ENCODE measurements around the gene OR10T2.
"Not testable (repeated sequence)": the region's sequence is repeated elsewhere in the genome, so short reads cannot be mapped to it uniquely, and the experiment has no call there.

The OR10T2 gene

DNA sequence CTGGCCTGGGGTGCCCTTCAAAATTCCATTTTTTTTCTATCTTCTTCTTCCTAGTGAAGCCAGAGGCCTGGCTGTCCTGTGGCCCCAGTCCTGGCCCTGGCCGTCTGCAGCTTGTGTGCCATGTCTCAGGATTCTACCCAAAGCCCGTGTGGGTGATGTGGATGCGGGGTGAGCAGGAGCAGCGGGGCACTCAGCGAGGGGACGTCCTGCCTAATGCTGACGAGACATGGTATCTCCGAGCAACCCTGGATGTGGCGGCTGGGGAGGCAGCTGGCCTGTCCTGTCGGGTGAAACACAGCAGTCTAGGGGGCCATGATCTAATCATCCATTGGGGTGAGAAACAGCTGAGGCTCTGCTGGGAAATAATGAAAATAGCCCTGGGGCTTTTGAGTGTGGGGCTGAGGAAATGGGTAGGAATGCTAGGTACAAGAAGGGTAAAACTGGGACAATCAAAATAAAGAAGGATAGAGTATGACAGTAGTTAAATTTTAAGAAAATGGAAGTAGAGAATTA is 43.4 kb downstream of the OR10T2 start:
- DNase-seq: no peak

DNA sequence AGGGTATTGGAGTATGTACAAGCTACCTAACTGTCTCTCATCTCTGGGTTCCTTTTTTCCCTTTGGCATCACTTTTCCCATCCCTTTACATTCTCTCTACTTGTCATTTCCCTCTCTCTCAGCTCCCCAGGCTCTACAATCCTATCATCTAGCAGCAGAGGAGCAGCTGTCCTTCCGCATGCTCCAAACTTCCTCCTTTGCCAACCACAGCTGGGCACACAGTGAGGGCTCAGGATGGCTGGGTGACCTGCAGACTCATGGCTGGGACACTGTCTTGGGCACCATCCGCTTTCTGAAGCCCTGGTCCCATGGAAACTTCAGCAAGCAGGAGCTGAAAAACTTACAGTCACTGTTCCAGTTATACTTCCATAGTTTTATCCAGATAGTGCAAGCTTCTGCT is 45.0 kb downstream of the OR10T2 start:
- no peak for DNase-seq

DNA sequence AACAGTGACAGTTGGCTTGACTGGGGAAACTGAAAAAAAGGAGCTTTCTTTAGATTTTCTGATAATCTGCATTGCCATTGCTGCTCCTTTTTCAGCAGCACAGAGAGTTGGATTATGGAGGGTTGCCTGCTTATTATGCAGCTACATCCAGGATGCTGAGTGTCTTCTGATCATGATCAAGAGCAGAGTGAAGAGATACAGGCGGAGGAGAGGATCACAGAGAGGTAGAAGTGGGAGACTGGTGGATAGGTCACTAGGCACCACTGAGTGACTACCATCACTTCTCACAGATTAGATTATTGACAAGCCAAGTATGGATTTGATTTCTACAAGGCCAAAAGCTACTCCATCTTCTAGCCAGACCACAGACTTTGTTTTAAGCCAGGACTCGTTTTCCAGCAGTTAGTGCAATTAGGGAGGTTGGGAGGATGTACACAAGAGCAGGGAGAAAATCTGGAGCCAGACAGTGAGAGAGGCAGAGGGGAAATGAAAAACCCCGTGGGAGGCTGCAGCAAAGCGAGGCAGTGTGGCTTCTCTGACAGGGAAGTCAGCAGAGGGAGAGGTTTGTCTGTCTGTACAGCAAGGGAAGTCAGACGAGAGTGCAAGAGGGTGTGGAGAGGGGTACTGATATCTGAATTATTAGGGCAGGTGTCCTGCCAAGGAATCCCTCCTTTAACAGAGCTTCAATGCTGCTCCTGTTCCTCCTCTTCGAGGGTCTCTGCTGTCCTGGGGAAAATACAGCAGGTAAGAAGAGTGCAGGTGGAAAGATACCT is 45.8 kb downstream of the OR10T2 start, which contains the start of gene CD1E:
CD1E (plus strand) TSS at position 592 of the 773 bp plus-strand sequence; CDS start at position 687, 95 bp downstream.
- DNase-seq: no peak

DNA sequence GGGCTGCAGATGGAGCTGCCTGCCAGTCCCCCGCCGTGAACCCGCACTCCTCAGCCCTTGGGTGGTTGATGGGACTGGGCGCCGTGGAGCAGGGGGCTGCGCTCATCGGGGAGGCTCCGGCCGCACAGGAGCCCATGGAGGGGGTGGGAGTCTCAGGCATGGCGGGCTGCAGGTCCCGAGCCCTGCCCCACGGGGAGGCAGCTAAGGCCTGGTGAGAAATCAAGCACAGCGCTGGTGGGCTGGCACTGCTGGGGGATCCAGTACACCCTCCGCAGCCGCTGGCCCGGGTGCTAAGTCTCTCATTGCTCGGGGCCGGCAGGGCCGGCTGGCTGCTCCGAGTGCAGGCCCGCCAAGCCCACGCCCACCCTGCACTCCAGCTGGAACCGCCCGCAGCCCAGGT is 50.3 kb downstream of the OR10T2 start:
- not testable (repeated sequence) for DNase-seq

Data from SW 1271 (cell line).